Measurements from ENCODE around the gene SEC62. TPM values are rescaled to one million over a fixed set of nuclear protein-coding genes. Genes with fewer than 3 reads are reported as not detected.

Gene SEC62
- total RNA-seq, 1 donor from 2014 or later, result 75.4 TPM

DNA sequence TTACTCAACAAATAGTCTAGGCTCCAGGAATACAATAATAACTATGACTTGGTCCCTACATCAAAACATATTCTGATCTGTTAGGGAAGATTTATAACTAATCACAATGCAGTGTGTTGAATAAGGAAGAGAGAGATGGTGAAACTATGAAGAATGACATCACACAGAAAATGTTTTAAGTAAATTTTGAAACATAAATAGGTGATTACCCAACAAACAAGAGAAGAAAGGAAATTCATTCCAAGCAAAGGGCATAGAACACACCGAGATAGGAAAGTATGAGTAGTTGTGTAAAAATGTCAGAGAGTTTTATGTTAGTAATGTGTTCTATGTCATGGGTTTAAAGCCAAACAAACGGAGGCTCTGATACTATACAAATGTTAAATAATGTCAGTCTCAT lies 13.4 kb downstream of the SEC62 start:
- intact Hi-C loops (cut with micrococcal nuclease), result loop anchor here (1.0 to 5.0 kb wide), 2 partner anchors 13 to 132 kb away; no protein-coding TSS in a partner anchor
- H3K27ac Mint-ChIP-seq, result peak overlapping the region; percentile 35

GRCh38 chr3:169984292-169984691 lies 17.7 kb downstream of the SEC62 start:
- Mint-ChIP-seq H3K27me3 (ENCODE audit: insufficient read depth) (no peaks in the 10 kb centered on the region), H3K4me3 (no peak overlapping the region), H3K9me3 (no peaks in the 10 kb centered on the region), H3K36me3 (ENCODE audit: low read depth) (peaks cover 46% of the 10 kb centered on the region), H3K27ac (no peak overlapping the region), H3K4me1 (ENCODE audit: low read depth) (peaks cover 9% of the 10 kb centered on the region)
- intact Hi-C loops (cut with micrococcal nuclease), result loop anchor here (5.0 kb wide), 1 partner anchor 128 kb away; no protein-coding TSS in a partner anchor
- no peak for DNase-seq (ENCODE audit: low spot score)

More for the DNA sequence above, 13.4 kb downstream of the SEC62 start:
- H3K27me3 Mint-ChIP-seq (ENCODE audit: insufficient read depth), result no peaks in the 10 kb centered on the region
- no peak for DNase-seq (ENCODE audit: low spot score)
- peaks cover 38% of the 10 kb centered on the region for H3K36me3 Mint-ChIP-seq (ENCODE audit: low read depth)
- H3K4me1 Mint-ChIP-seq (ENCODE audit: low read depth), result peaks cover 9% of the 10 kb centered on the region
- H3K4me3 Mint-ChIP-seq, result no peak overlapping the region
- no peaks in the 10 kb centered on the region for H3K9me3 Mint-ChIP-seq

GRCh38 chr3:169990431-169990830 lies 23.8 kb downstream of the SEC62 start:
- H3K4me1 Mint-ChIP-seq (ENCODE audit: low read depth), result no peaks in the 10 kb centered on the region
- no peaks in the 10 kb centered on the region for H3K27me3 Mint-ChIP-seq (ENCODE audit: insufficient read depth)
- no peak for DNase-seq (ENCODE audit: low spot score)
- H3K27ac Mint-ChIP-seq, result no peak overlapping the region
- H3K4me3 Mint-ChIP-seq, result no peak overlapping the region
- H3K36me3 Mint-ChIP-seq (ENCODE audit: low read depth), result peaks cover 27% of the 10 kb centered on the region
- no peaks in the 10 kb centered on the region for H3K9me3 Mint-ChIP-seq
- intact Hi-C loops (cut with micrococcal nuclease), result no loop called here

- H3K27me3 Mint-ChIP-seq (ENCODE audit: insufficient read depth), result no peaks in the 10 kb centered on the region
- H3K4me1 Mint-ChIP-seq (ENCODE audit: low read depth), result no peaks in the 10 kb centered on the region
- no peak for DNase-seq (ENCODE audit: low spot score)
- H3K36me3 Mint-ChIP-seq (ENCODE audit: low read depth), result peaks cover 22% of the 10 kb centered on the region
- H3K9me3 Mint-ChIP-seq, result no peaks in the 10 kb centered on the region
- intact Hi-C loops (cut with micrococcal nuclease), result no loop called here
- H3K4me3 Mint-ChIP-seq, result no peak overlapping the region
- H3K27ac Mint-ChIP-seq, result no peak overlapping the region
Observed at GRCh38 chr3:169992156-169992555, 25.5 kb downstream of the SEC62 start.

- Mint-ChIP-seq H3K9me3 (no peaks in the 10 kb centered on the region), H3K27me3 (ENCODE audit: insufficient read depth) (no peaks in the 10 kb centered on the region), H3K4me3 (no peak overlapping the region), H3K36me3 (ENCODE audit: low read depth) (peaks cover 22% of the 10 kb centered on the region), H3K27ac (peak overlapping the region; percentile 52), H3K4me1 (ENCODE audit: low read depth) (no peaks in the 10 kb centered on the region)
- no peak for DNase-seq (ENCODE audit: low spot score)
- intact Hi-C loops (cut with micrococcal nuclease), result no loop called here
Observed at GRCh38 chr3:169992781-169993180, 26.2 kb downstream of the SEC62 start.

DNA sequence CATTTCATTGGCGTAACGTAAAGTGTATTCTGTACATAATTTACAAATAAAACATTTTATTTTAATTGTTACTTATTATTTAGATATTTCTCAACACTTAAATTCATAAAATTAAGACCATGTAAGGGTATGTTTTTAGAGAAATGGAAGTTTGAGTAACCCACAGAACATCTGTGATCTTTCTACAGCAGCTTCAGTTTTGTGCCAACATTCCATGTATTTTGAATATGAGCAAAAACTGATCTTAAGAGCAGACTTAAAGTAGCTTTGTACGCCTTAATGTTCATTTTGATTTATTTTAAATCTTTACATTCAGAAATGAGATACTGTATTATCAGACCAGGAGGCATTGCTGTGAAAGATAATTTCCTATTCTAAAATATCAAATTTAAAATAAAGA lies 27.2 kb downstream of the SEC62 start:
- H3K27ac Mint-ChIP-seq, result no peak overlapping the region
- H3K27me3 Mint-ChIP-seq (ENCODE audit: insufficient read depth), result no peaks in the 10 kb centered on the region
- DNase-seq (ENCODE audit: low spot score), result no peak
- H3K36me3 Mint-ChIP-seq (ENCODE audit: low read depth), result peaks cover 22% of the 10 kb centered on the region
- H3K4me1 Mint-ChIP-seq (ENCODE audit: low read depth), result peaks cover 5% of the 10 kb centered on the region
- H3K4me3 Mint-ChIP-seq, result no peak overlapping the region
- intact Hi-C loops (cut with micrococcal nuclease), result no loop called here
- H3K9me3 Mint-ChIP-seq, result no peaks in the 10 kb centered on the region

GRCh38 chr3:169996063-169996462 lies 29.5 kb downstream of the SEC62 start:
- intact Hi-C loops (cut with micrococcal nuclease), result loop anchor here (5.0 kb wide), 1 partner anchor 41 kb away; the partner anchor contains the start of gene GPR160
- no peaks in the 10 kb centered on the region for H3K27me3 Mint-ChIP-seq (ENCODE audit: insufficient read depth)
- peaks cover 28% of the 10 kb centered on the region for H3K36me3 Mint-ChIP-seq (ENCODE audit: low read depth)
- H3K9me3 Mint-ChIP-seq, result peaks cover 3% of the 10 kb centered on the region
- no peak overlapping the region for H3K4me3 Mint-ChIP-seq
- DNase-seq (ENCODE audit: low spot score), result no peak
- no peak overlapping the region for H3K27ac Mint-ChIP-seq
- peaks cover 20% of the 10 kb centered on the region for H3K4me1 Mint-ChIP-seq (ENCODE audit: low read depth)

GRCh38 chr3:169998668-169999131 lies 32.1 kb downstream of the SEC62 start:
- intact Hi-C loops (cut with micrococcal nuclease), result loop anchor here (1.0 to 5.0 kb wide), 4 partner anchors 9 to 56 kb away; partner anchors contain the start of gene GPR160
- Mint-ChIP-seq H3K9me3 (peaks cover 3% of the 10 kb centered on the region), H3K36me3 (ENCODE audit: low read depth) (peaks cover 19% of the 10 kb centered on the region), H3K27me3 (ENCODE audit: insufficient read depth) (no peaks in the 10 kb centered on the region), H3K27ac (peak overlapping the region; percentile 67), H3K4me1 (ENCODE audit: low read depth) (peaks cover 26% of the 10 kb centered on the region), H3K4me3 (no peak overlapping the region)
- DNase-seq (ENCODE audit: low spot score), result no peak

GRCh38 chr3:169999433-169999832 lies 32.8 kb downstream of the SEC62 start:
- peak overlapping the region; percentile 67 for H3K27ac Mint-ChIP-seq
- intact Hi-C loops (cut with micrococcal nuclease), result loop anchor here (1.0 to 5.0 kb wide), 4 partner anchors 8 to 55 kb away; partner anchors contain the start of gene GPR160

DNA sequence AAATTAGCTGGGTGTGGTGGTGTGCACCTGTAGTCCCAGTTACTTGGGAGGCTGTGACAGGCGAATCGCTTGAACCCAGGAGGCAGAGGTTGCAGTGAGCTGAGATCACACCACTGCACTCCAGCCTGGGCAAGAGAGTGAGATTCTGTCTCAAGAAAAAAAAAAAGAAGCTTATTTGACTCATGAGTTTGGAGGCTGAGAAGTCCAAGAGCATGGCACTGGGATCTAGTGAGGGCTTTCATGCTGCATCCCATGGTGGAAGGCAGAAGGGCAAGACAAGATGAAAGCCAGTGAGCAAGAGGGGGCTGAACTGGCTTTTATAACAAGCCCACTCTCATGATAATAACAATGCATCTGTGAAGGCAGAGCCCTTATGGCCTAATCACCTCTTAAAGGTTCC lies 33.4 kb downstream of the SEC62 start:
- DNase-seq (ENCODE audit: low spot score), result no peak
- Mint-ChIP-seq H3K27me3 (ENCODE audit: insufficient read depth) (no peaks in the 10 kb centered on the region), H3K36me3 (ENCODE audit: low read depth) (peaks cover 17% of the 10 kb centered on the region), H3K9me3 (peaks cover 3% of the 10 kb centered on the region), H3K27ac (no peak overlapping the region), H3K4me3 (no peak overlapping the region), H3K4me1 (ENCODE audit: low read depth) (peaks cover 26% of the 10 kb centered on the region)
- intact Hi-C loops (cut with micrococcal nuclease), result no loop called here

More at GRCh38 chr3:169999433-169999832, 32.8 kb downstream of the SEC62 start:
- H3K9me3 Mint-ChIP-seq, result peaks cover 3% of the 10 kb centered on the region
- H3K36me3 Mint-ChIP-seq (ENCODE audit: low read depth), result peaks cover 17% of the 10 kb centered on the region
- H3K4me1 Mint-ChIP-seq (ENCODE audit: low read depth), result peaks cover 26% of the 10 kb centered on the region
- H3K27me3 Mint-ChIP-seq (ENCODE audit: insufficient read depth), result no peaks in the 10 kb centered on the region
- no peak overlapping the region for H3K4me3 Mint-ChIP-seq
- no peak for DNase-seq (ENCODE audit: low spot score)

DNA sequence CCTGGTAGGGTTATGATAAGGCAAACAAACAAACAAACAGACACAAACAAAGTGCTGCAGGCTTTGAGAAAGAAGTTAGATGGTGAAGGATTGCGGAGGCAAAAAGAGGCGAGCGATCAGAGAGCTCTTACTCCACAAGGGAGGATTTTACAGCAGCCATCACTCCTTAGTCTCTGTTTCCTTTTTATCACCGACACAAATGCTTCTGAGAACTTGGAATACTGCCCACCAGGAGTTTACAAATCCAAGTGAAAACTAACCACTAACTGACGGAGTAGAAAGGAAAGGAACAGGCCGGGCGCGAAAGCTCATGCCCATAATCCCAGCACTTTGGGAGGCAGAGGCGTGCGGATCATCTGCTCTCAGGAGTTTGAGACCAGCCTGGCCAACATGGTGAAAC lies 35.6 kb downstream of the SEC62 start:
- H3K27ac Mint-ChIP-seq, result no peak overlapping the region
- intact Hi-C loops (cut with micrococcal nuclease), result no loop called here
- no peak overlapping the region for H3K4me3 Mint-ChIP-seq
- H3K4me1 Mint-ChIP-seq (ENCODE audit: low read depth), result peaks cover 39% of the 10 kb centered on the region
- peaks cover 3% of the 10 kb centered on the region for H3K9me3 Mint-ChIP-seq
- peaks cover 18% of the 10 kb centered on the region for H3K36me3 Mint-ChIP-seq (ENCODE audit: low read depth)
- no peak for DNase-seq (ENCODE audit: low spot score)
- H3K27me3 Mint-ChIP-seq (ENCODE audit: insufficient read depth), result no peaks in the 10 kb centered on the region

DNA sequence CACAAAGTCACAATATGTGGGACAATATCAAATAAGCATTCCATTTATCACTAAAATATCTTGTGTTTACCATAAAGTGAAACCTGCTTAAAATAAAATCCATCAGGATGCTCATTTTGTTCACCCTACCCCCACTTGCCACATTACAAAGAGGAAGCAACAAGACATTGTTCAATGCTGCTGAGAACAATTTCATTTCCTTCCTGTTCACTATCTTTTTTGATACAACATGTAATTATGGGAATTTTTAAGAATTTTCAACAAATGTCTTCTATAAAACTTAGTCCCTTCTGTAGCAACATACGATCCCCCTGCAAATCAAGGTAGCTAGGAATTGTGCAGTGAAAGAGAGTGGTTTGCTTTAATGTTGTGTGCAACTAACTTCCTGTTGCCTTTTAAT lies 36.3 kb downstream of the SEC62 start:
- intact Hi-C loops (cut with micrococcal nuclease), result no loop called here
- peaks cover 18% of the 10 kb centered on the region for H3K36me3 Mint-ChIP-seq (ENCODE audit: low read depth)
- H3K4me3 Mint-ChIP-seq, result no peak overlapping the region
- peaks cover 43% of the 10 kb centered on the region for H3K4me1 Mint-ChIP-seq (ENCODE audit: low read depth)
- H3K9me3 Mint-ChIP-seq, result peaks cover 3% of the 10 kb centered on the region
- no peak overlapping the region for H3K27ac Mint-ChIP-seq
- H3K27me3 Mint-ChIP-seq (ENCODE audit: insufficient read depth), result no peaks in the 10 kb centered on the region
- DNase-seq (ENCODE audit: low spot score), result no peak

- intact Hi-C loops (cut with micrococcal nuclease), result no loop called here
- peaks cover 3% of the 10 kb centered on the region for H3K9me3 Mint-ChIP-seq
- no peaks in the 10 kb centered on the region for H3K27me3 Mint-ChIP-seq (ENCODE audit: insufficient read depth)
- H3K4me3 Mint-ChIP-seq, result no peak overlapping the region
- H3K4me1 Mint-ChIP-seq (ENCODE audit: low read depth), result peaks cover 37% of the 10 kb centered on the region
- no peak overlapping the region for H3K27ac Mint-ChIP-seq
- H3K36me3 Mint-ChIP-seq (ENCODE audit: low read depth), result peaks cover 13% of the 10 kb centered on the region
- DNase-seq (ENCODE audit: low spot score), result no peak
Observed at GRCh38 chr3:170003881-170004356, 37.3 kb downstream of the SEC62 start.
